Ishikawa (cell line): ENCODE results near the gene ZNF821.

Experiments used
- CEBPB ChIP-seq: IDR thresholded peaks from 2 replicates; pipeline ENCODE4 v1.6.1; 2012
- EP300 ChIP-seq: IDR thresholded peaks from 2 replicates; pipeline ENCODE4 v1.6.1; 2012; ENCODE audit warnings: borderline replicate concordance
- MAX ChIP-seq: IDR thresholded peaks from 2 replicates; pipeline ENCODE4 v1.6.1; 2012
- REST ChIP-seq: IDR thresholded peaks from 2 replicates; pipeline ENCODE4 v1.6.1; 2012; ENCODE audit warnings: low read depth, mild to moderate bottlenecking

GRCh38 chr16:71859762-71860521 is 24.0 kb downstream of the ZNF821 start:
- no peak for TF ChIP-seq EP300
- TF ChIP-seq CEBPB = no peak
- TF ChIP-seq REST = no peak
- TF ChIP-seq MAX = no peak
